IMR-90 (cell line): Measurements from ENCODE around the gene KLHL36. TPM values are rescaled to one million over a fixed set of nuclear protein-coding genes. Genes with fewer than 3 reads are reported as not detected.

ENCODE experiments used
- ATAC-seq: fragments of 200-7000 bp; cut with Tn5 transposase; 2 replicates; pipeline ENCODE4 v1.9.1; 2020; ENCODE audit warnings: low read depth, mild to moderate bottlenecking, moderate library complexity
- BruUV-seq: library from RNA; stranded (reverse); fragments of 400-500 nt; replicated peaks from 2 replicates; lab custom pipeline; 2021; lab: Mats Ljungman, UMichigan
- CTCF ChIA-PET: fragments of 300-600 bp; formaldehyde crosslinking; extraction: SDS; loops from one replicate; lab custom pipeline; 2021; ENCODE audit warnings: antibody characterized with exemption; lab: Yijun Ruan, JAX
- POLR2A ChIA-PET: fragments of 300-600 bp; sonication (Branson Sonifier 250); formaldehyde crosslinking; loops from one replicate; lab custom pipeline; 2022; ENCODE audit warnings: antibody characterized with exemption; ENCODE audit not compliant: unreplicated experiment; lab: Charles Lee
- DNase-seq: peaks from one replicate; pipeline ENCODE4 v3.0.0; 2013
- H2AFZ ChIP-seq: replicated peaks from 2 replicates; pipeline ENCODE3; 2013; ENCODE audit warnings: low read length, mild to moderate bottlenecking; ENCODE audit not compliant: poor library complexity
- H2AK5ac ChIP-seq: 2 replicates; pipeline ENCODE4 v1.6.1; 2013; ENCODE audit warnings: low read depth, low read length, inconsistent platforms
- H2AK9ac ChIP-seq: replicated peaks from 2 replicates; pipeline ENCODE3; 2013; ENCODE audit warnings: mild to moderate bottlenecking, low read depth, low read length, moderate library complexity; ENCODE audit not compliant: poor library complexity
- H2BK120ac ChIP-seq: 2 replicates; pipeline ENCODE4 v1.6.1; 2013; ENCODE audit warnings: low read depth, low read length, inconsistent platforms
- H2BK15ac ChIP-seq: 3 replicates; pipeline ENCODE4 v1.6.1; 2013; ENCODE audit warnings: low read depth, low read length, inconsistent platforms
- H2BK20ac ChIP-seq: 2 replicates; pipeline ENCODE4 v1.6.1; 2013; ENCODE audit warnings: low read depth, mild to moderate bottlenecking, inconsistent platforms, low read length, moderate library complexity
- H2BK5ac ChIP-seq: 2 replicates; pipeline ENCODE4 v1.6.1; 2013; ENCODE audit warnings: mild to moderate bottlenecking, low read depth, low read length, inconsistent platforms; ENCODE audit not compliant: poor library complexity, severe bottlenecking
- H3K14ac ChIP-seq: replicated peaks from 2 replicates; pipeline ENCODE4 v1.6.1; 2013; ENCODE audit warnings: low read depth, low read length, inconsistent platforms
- H3K18ac ChIP-seq: 2 replicates; pipeline ENCODE4 v1.6.1; 2013; ENCODE audit warnings: low read depth, low read length, control low read depth
- H3K23ac ChIP-seq: 2 replicates; pipeline ENCODE4 v1.6.1; 2013; ENCODE audit warnings: low read depth, low read length, inconsistent platforms
- H3K27ac ChIP-seq: 2 replicates; pipeline ENCODE4 v1.5.1; 2013; ENCODE audit warnings: mild to moderate bottlenecking, control low read depth, low read length; ENCODE audit not compliant: insufficient read depth
- H3K27me3 ChIP-seq: 2 replicates; pipeline ENCODE4 v1.6.1; 2013; ENCODE audit warnings: low read length; ENCODE audit not compliant: control insufficient read depth, insufficient read depth
- H3K36me3 ChIP-seq: 2 replicates; pipeline ENCODE4 v1.6.1; 2013; ENCODE audit warnings: low read length, mixed read lengths; ENCODE audit not compliant: control insufficient read depth, insufficient read depth
- H3K4ac ChIP-seq: 2 replicates; pipeline ENCODE4 v1.6.1; 2013; ENCODE audit warnings: low read depth, low read length, inconsistent platforms
- H3K4me1 ChIP-seq: 2 replicates; pipeline ENCODE4 v1.6.1; 2013; ENCODE audit warnings: low read length, mixed read lengths; ENCODE audit not compliant: control insufficient read depth, insufficient read depth
- H3K4me2 ChIP-seq: 2 replicates; pipeline ENCODE4 v1.6.1; 2013; ENCODE audit warnings: low read depth, mild to moderate bottlenecking, control low read depth, low read length, moderate library complexity
- H3K4me3 ChIP-seq: 2 replicates; pipeline ENCODE4 v1.5.1; 2013; ENCODE audit warnings: low read depth, mild to moderate bottlenecking, control low read depth, low read length, moderate library complexity; ENCODE audit not compliant: insufficient read depth
- H3K56ac ChIP-seq: 2 replicates; pipeline ENCODE4 v1.6.1; 2013; ENCODE audit warnings: low read length, inconsistent platforms; ENCODE audit not compliant: insufficient read depth; ENCODE audit errors: extremely low read depth
- H3K79me1 ChIP-seq, 2 experiments: 2 replicates each; pipeline ENCODE4 v1.6.1; 2013; ENCODE audit warnings: low read length in 2 of 2, inconsistent platforms in 1 of 2, low read depth in 1 of 2
- H3K9ac ChIP-seq: 2 replicates; pipeline ENCODE4 v1.6.1; 2013; ENCODE audit warnings: low read depth, low read length, control low read depth
- H3K9me1 ChIP-seq: 2 replicates; pipeline ENCODE4 v1.6.1; 2013; ENCODE audit warnings: low read length, inconsistent platforms; ENCODE audit not compliant: insufficient read depth
- H3K9me3 ChIP-seq: 2 replicates; pipeline ENCODE4 v1.6.1; 2013; ENCODE audit warnings: low read length; ENCODE audit not compliant: control insufficient read depth, insufficient read depth
- H4K20me1 ChIP-seq: 2 replicates; pipeline ENCODE4 v1.6.1; 2013; ENCODE audit warnings: low read length, inconsistent platforms; ENCODE audit not compliant: insufficient read depth
- H4K5ac ChIP-seq: 2 replicates; pipeline ENCODE4 v1.6.1; 2013; ENCODE audit warnings: mild to moderate bottlenecking, low read depth, low read length, control low read depth
- H4K8ac ChIP-seq, 2 experiments: 2 replicates each; pipeline ENCODE4 v1.6.1; 2013; ENCODE audit warnings: low read depth in 2 of 2, low read length in 2 of 2, control low read depth in 1 of 2, inconsistent platforms in 1 of 2
- H4K91ac ChIP-seq: 2 replicates; pipeline ENCODE4 v1.6.1; 2013; ENCODE audit warnings: low read depth, low read length, inconsistent platforms; ENCODE audit not compliant: insufficient read depth
- BHLHE40 ChIP-seq: fragments of 150-350 bp; IDR thresholded peaks from 2 replicates; pipeline ENCODE4 v1.6.1; 2016; ENCODE audit warnings: mild to moderate bottlenecking, low read depth, low read length
- CEBPB ChIP-seq: IDR thresholded peaks from 2 replicates; pipeline ENCODE4 v1.6.1; 2012; ENCODE audit warnings: low read depth, low read length, improper control_type of control experiment
- FOS ChIP-seq: fragments of 150-350 bp; IDR thresholded peaks from 2 replicates; pipeline ENCODE4 v1.6.1; 2016; ENCODE audit warnings: low read depth, low read length
- MAZ ChIP-seq: IDR thresholded peaks from 2 replicates; pipeline ENCODE4 v1.6.1; 2012; ENCODE audit warnings: low read depth, mild to moderate bottlenecking, low read length, improper control_type of control experiment, moderate library complexity, borderline replicate concordance
- MXI1 ChIP-seq: IDR thresholded peaks from 2 replicates; pipeline ENCODE4 v1.6.1; 2012; ENCODE audit warnings: low read depth, mild to moderate bottlenecking, low read length, moderate library complexity, borderline replicate concordance
- NFE2L2 ChIP-seq: fragments of 150-350 bp; IDR thresholded peaks from 2 replicates; pipeline ENCODE4 v1.6.1; 2016; ENCODE audit warnings: low read depth, mild to moderate bottlenecking, low read length
- POLR2A ChIP-seq: IDR thresholded peaks from 2 replicates; pipeline ENCODE4 v1.6.1; 2012; ENCODE audit warnings: mild to moderate bottlenecking, low read depth, low read length
- RFX5 ChIP-seq: IDR thresholded peaks from 2 replicates; pipeline ENCODE4 v1.8.0; 2012; ENCODE audit warnings: low read depth, mild to moderate bottlenecking, low read length, moderate library complexity
- whole genome bisulfite sequencing, 2 experiments: methylation state at CpG; one replicate each; pipeline versions ENCODE4 v1.1.5 to v1.1.7; 2013; ENCODE audit warnings: missing lambda C conversion rate in 2 of 2; ENCODE audit not compliant: insufficient read length in 1 of 2; ENCODE audit errors: extremely low coverage in 2 of 2; 5-methylcytosine and 5-hydroxymethylcytosine counted together
- dilution Hi-C: fragments of 300-500 bp; cut with HindIII; formaldehyde crosslinking; loops from one replicate; pipeline ENCODE4 v1.14.3; 2018; ENCODE audit warnings: low sequenced_read_pairs; ENCODE audit not compliant: unreplicated experiment
- in situ Hi-C: fragments of 300-500 bp; cut with MboI; formaldehyde crosslinking; loops from 3 replicates; pipeline ENCODE4 v1.14.3; 2019; ENCODE audit warnings: low sequenced_read_pairs, inconsistent platforms, mixed read lengths
- intact Hi-C: fragments of 100-400 bp; cut with micrococcal nuclease; formaldehyde crosslinking; loops from 2 replicates; pipeline ENCODE4 v1.10.0; 2022
- polyA plus RNA-seq, 3 experiments: library from polyadenylated mRNA; depleted of rRNA; stranded (reverse); fragments of >200 nt; gene quantifications; 2 replicates each; pipeline ENCODE4 v1.2.3, GENCODE V29; 2012; ENCODE audit warnings: low replicate concordance in 1 of 3
- total RNA-seq: library from RNA; depleted of rRNA; stranded (reverse); fragments of >200 nt; gene quantifications from 2 replicates; pipeline ENCODE4 v1.2.3, GENCODE V29; 2012
- TF ChIP-seq, protein P1 (sequence below): fragments of 150-350 bp; IDR thresholded peaks from 2 replicates; pipeline ENCODE4 v1.6.1; 2017; ENCODE audit warnings: mild to moderate bottlenecking, antibody characterized with exemption, low read length, low read depth
- TF ChIP-seq, protein P2 (sequence below): fragments of 150-350 bp; IDR thresholded peaks from 2 replicates; pipeline ENCODE4 v1.6.1; 2016; ENCODE audit warnings: low read depth, mild to moderate bottlenecking, low read length, moderate library complexity, borderline replicate concordance

Gene KLHL36
- total and polyA plus RNA-seq, 2 of the 4 experiments (the other 2 are of a cell fraction) = 45.9 to 46.3 TPM

DNA sequence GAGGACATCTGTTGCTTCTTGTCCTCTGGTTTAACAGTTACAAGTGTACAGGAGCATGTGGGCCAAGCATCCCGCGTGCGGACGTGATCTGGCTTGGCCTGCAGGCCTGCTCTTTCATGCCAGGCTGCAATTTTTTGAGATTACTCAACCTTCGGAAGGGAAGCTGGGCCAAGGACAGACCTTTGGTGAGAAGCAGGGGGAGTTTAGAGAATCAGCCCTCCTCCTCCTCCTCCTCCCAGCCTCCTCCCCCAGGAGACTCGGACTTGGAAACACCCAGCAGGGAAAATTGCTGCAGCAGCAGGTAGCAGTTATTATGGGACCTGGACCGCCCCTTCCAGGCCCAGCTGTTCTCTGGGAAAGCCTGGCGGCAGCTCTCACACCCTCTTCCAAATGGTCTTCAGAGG lies 5.1 kb upstream of the KLHL36 start:
- H2BK120ac ChIP-seq = peak overlapping the region; percentile 99
- H3K27ac ChIP-seq = peak overlapping the region; percentile 87
- peak overlapping the region; percentile 87 for H2AFZ ChIP-seq
- H3K56ac ChIP-seq = peak overlapping the region; percentile 64
- peak overlapping the region; percentile 93 for H3K14ac ChIP-seq
- H3K4ac ChIP-seq = peak overlapping the region; percentile 96
- no TSS peak for BruUV-seq
- H4K20me1 ChIP-seq = no peaks in the 10 kb centered on the region
- H2AK5ac ChIP-seq = peak overlapping the region; percentile 98
- H3K9me1 ChIP-seq = peaks cover 28% of the 10 kb centered on the region
- H3K4me2 ChIP-seq = peak overlapping the region; percentile 36
- peak overlapping the region; percentile 95 for H2AK9ac ChIP-seq
- peaks cover 0 to 26% of the 10 kb centered on the region in 2 experiments; a peak in 3 of 4 replicates for H3K79me1 ChIP-seq
- in situ Hi-C loops = loop anchor here (25.0 kb wide), 2 partner anchors 319 to 356 kb away; partner anchors contain the start of gene WFDC1
- H2BK20ac ChIP-seq = peak overlapping the region; percentile 96
- peak overlapping the region; percentile 97 for H4K91ac ChIP-seq
- TF ChIP-seq NFE2L2 = peak; percentile 10; the same call in 1 of the 2 replicates
- TF ChIP-seq, protein P1, sequence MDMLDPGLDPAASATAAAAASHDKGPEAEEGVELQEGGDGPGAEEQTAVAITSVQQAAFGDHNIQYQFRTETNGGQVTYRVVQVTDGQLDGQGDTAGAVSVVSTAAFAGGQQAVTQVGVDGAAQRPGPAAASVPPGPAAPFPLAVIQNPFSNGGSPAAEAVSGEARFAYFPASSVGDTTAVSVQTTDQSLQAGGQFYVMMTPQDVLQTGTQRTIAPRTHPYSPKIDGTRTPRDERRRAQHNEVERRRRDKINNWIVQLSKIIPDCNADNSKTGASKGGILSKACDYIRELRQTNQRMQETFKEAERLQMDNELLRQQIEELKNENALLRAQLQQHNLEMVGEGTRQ = peak; percentile 54; the same call in 1 of the 2 replicates
- peak; percentile 27; the same call in 1 of the 2 replicates for TF ChIP-seq FOS
- peak; percentile 86 for TF ChIP-seq BHLHE40
- no peak for TF ChIP-seq RFX5
- peak; percentile 77; the same call in 1 of the 2 replicates for TF ChIP-seq MXI1
- TF ChIP-seq POLR2A = no peak
- peak; percentile 80 for TF ChIP-seq CEBPB
- TF ChIP-seq, protein P2, sequence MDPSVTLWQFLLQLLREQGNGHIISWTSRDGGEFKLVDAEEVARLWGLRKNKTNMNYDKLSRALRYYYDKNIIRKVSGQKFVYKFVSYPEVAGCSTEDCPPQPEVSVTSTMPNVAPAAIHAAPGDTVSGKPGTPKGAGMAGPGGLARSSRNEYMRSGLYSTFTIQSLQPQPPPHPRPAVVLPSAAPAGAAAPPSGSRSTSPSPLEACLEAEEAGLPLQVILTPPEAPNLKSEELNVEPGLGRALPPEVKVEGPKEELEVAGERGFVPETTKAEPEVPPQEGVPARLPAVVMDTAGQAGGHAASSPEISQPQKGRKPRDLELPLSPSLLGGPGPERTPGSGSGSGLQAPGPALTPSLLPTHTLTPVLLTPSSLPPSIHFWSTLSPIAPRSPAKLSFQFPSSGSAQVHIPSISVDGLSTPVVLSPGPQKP = no peak
- peak; percentile 64; the same call in 1 of the 2 replicates for TF ChIP-seq MAZ
- H4K8ac ChIP-seq = peak overlapping the region; percentile 96 to 98
- dilution Hi-C loops = no loop called here
- peak overlapping the region; percentile 99; the same call in 2 of the 3 replicates for H2BK15ac ChIP-seq
- no peak overlapping the region for H3K4me3 ChIP-seq
- H3K27me3 ChIP-seq = no peaks in the 10 kb centered on the region
- ChIA-PET POLR2A (no interaction called here), CTCF (interaction anchor here (0.9 to 1.3 kb wide), 2 partner anchors 21 to 96 kb away, joined by 3 to 7 read pairs; no protein-coding TSS in a partner anchor)
- peaks cover 32% of the 10 kb centered on the region for H3K4me1 ChIP-seq
- peak overlapping the region; percentile 54 for H3K9ac ChIP-seq
- H2BK5ac ChIP-seq = peak overlapping the region; percentile 93
- no peaks in the 10 kb centered on the region for H3K36me3 ChIP-seq
- WGBS, 2 experiments = 13% methylated on average over 3 of the region's 8 CpGs; no CpG with 5 or more reads in 1 of the 2 experiments
- peak; percentile 93 for DNase-seq
- ATAC-seq = peak; percentile 87
- peak overlapping the region; percentile 82 for H4K5ac ChIP-seq
- H3K23ac ChIP-seq = peak overlapping the region; percentile 98
- H3K18ac ChIP-seq = peak overlapping the region; percentile 81
- H3K9me3 ChIP-seq = no peaks in the 10 kb centered on the region
- intact Hi-C loops = no loop called here
